Measurements from ENCODE around the gene GPX3.

- TF ChIP-seq GATA2 (IDR thresholded peaks at IDR 0.05; ENCODE audit: low read depth, low read length) (no peak), GATA3 (IDR thresholded peaks at IDR 0.05; ENCODE audit: low read depth, low read length) (no peak)
Observed at GRCh38 chr5:151058891-151059489, 38.6 kb downstream of the GPX3 start.

Measured in SH-SY5Y (cell line).